Epithelial cell of prostate (primary cell): ENCODE measurements around the gene BHLHE23.
"Not testable (repeated sequence)": the region's sequence is repeated elsewhere in the genome, so short reads cannot be mapped to it uniquely, and the experiment has no call there.

Experiments used
- DNase-seq: peaks from one replicate; pipeline ENCODE4 v3.0.0-alpha.2; 2011; ENCODE audit warnings: low read depth, low spot score
- H3K27ac ChIP-seq: fragments of 450-650 bp; 2 replicates; pipeline ENCODE4 v1.5.1; 2017; ENCODE audit warnings: mild to moderate bottlenecking

The BHLHE23 gene

GRCh38 chr20:62963614-62964397, 43.0 kb downstream of the BHLHE23 start:
- DNase-seq = no peak
- H3K27ac ChIP-seq = no peak overlapping the region

GRCh38 chr20:62962891-62963613, 43.7 kb downstream of the BHLHE23 start:
- no peak overlapping the region for H3K27ac ChIP-seq
- DNase-seq = no peak

- H3K27ac ChIP-seq = no peak overlapping the region
- no peak for DNase-seq
Measured at GRCh38 chr20:62962221-62962879, 44.4 kb downstream of the BHLHE23 start.

- DNase-seq = no peak
- no peak overlapping the region for H3K27ac ChIP-seq
Measured at GRCh38 chr20:62961799-62962198, 45.0 kb downstream of the BHLHE23 start.

- no peak overlapping the region for H3K27ac ChIP-seq
- DNase-seq = no peak
Measured at GRCh38 chr20:62961310-62961783, 45.4 kb downstream of the BHLHE23 start.

- H3K27ac ChIP-seq, DNase-seq: not testable (repeated sequence)
Measured at GRCh38 chr20:62960446-62961309, 46.1 kb downstream of the BHLHE23 start.

- DNase-seq = no peak
- H3K27ac ChIP-seq = no peak overlapping the region
Measured at GRCh38 chr20:62959998-62960436, 46.7 kb downstream of the BHLHE23 start.

GRCh38 chr20:62959101-62959971, 47.4 kb downstream of the BHLHE23 start:
- no peak for DNase-seq
- H3K27ac ChIP-seq = no peak overlapping the region

- no peak overlapping the region for H3K27ac ChIP-seq
- no peak for DNase-seq
Measured at GRCh38 chr20:62958388-62959100, 48.2 kb downstream of the BHLHE23 start.

- no peak overlapping the region for H3K27ac ChIP-seq
- no peak for DNase-seq
Measured at GRCh38 chr20:62957136-62958117, 49.3 kb downstream of the BHLHE23 start.

GRCh38 chr20:62956387-62957135, 50.2 kb downstream of the BHLHE23 start:
- no peak for DNase-seq
- no peak overlapping the region for H3K27ac ChIP-seq
